Mesenteric fat pad (tissue), 1 donor: ENCODE measurements around the gene HTRA1. TPM values are rescaled to one million over a fixed set of nuclear protein-coding genes. Genes with fewer than 3 reads are reported as not detected.

Experiments
- DNase-seq: peaks from one replicate; pipeline ENCODE4 v3.0.0-alpha.2; 2020; ENCODE audit warnings: low spot score
- long read RNA-seq: library from polyadenylated mRNA; unstranded; transcript quantifications from one replicate; pipeline ENCODE4 v2.0.0, GENCODE V29; 2020
- total RNA-seq: library from RNA; stranded (reverse); fragmentation: NEBNext Ultra II Directional; extraction: Animal tissue kit (Norgen Biotek cat#: 25700); gene quantifications from one replicate; pipeline ENCODE4 v1.2.1, GENCODE V29; 2021
- donor health status: DM: yes; HTN: yes; CAD: no.

HTRA1 gene
- 191 TPM for total RNA-seq
- long read RNA-seq, transcript HTRA1-201 (9 exons, 2,120 nt), result minor isoform, 12 of 43 reads
- long read RNA-seq, transcript HTRA1-202 (6 exons, 1,214 nt), result major isoform, 13 of 43 reads
- long read RNA-seq, partial matches to known transcripts, result 16 of 43 reads
- long read RNA-seq, other reads (novel, unspliced or antisense), result 2 of 43 reads

GRCh38 chr10:122461367-122461728 lies at the start of gene HTRA1:
HTRA1 (plus strand) TSS chr10:122461553; CDS start chr10:122461653, 100 bp downstream.
- peak; percentile 92 for DNase-seq

- no peak for DNase-seq
These were observed 48.0 kb upstream of the HTRA1 start for GRCh38 chr10:122413327-122413726.

GRCh38 chr10:122417667-122418066 lies 43.7 kb upstream of the HTRA1 start:
- no peak for DNase-seq

- DNase-seq, result no peak
These were observed 42.3 kb upstream of the HTRA1 start for GRCh38 chr10:122419016-122419415.

DNA sequence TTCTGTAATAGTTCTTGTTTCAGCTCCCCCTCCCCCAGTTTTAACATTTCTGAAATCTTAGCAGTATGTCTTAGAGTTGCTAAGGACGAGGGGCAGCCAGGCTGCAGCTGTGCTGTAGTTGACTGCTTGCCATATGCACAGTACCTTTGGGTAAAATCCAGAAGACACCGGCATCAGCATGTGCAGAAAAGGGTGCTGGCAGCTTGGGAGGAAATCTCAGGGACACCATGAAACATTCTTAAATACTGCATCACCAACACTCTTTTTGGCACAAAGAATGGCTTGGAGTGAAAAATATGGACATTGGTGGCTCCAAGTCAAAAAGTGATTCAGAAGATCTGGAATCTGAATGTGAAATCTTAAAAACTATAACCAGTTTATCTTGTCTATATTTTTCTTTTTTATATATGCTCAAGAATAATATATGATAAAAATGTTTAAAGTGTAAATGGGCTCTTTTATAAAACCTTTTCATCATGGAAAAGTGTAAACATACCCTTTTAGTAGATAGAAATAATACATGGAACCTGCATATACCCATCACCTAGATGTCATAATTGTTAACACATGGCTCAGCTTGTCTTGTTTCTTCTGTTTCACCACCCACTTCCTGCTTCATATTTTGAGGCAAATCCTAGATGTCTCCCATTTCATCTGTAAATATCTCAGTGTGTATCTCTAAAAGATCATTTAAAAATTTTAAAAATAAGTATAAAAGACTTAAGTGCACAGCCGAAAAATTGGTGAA lies 41.3 kb upstream of the HTRA1 start:
- no peak for DNase-seq

- DNase-seq, result no peak
These were observed 40.7 kb upstream of the HTRA1 start for GRCh38 chr10:122420624-122421007.

DNA sequence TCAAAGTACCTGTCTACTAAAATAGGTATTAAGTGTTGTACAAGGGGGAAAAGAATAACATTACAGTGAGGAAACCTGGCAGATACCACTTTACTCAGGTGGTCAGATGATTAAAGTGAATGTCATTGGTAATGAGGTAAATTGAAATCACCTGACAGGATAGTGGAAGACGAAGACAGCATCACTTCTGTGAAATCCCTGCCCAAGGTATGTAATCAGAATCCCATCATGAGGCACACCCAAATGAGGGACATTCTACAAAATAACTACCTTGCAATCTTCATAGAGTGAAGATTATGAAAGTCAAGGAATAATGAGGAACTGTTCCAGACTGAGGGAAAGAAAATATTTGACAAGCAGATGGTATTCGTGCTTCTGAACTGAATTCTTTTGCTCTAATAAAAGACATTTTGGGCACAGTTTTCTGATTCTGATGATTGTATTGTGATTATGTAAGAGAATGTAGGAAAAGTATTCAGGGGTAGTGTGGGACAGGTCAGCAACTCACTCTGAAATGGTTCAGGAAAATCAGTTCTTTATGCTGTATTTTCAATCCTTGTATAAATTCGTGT lies 40.2 kb upstream of the HTRA1 start:
- no peak for DNase-seq

- DNase-seq, result no peak
These were observed 39.6 kb upstream of the HTRA1 start for GRCh38 chr10:122421742-122422141.

- DNase-seq, result no peak
These were observed 38.9 kb upstream of the HTRA1 start for GRCh38 chr10:122422266-122422989.

- no peak for DNase-seq
These were observed 37.3 kb upstream of the HTRA1 start for GRCh38 chr10:122424059-122424458.

- no peak for DNase-seq
These were observed 34.5 kb upstream of the HTRA1 start for GRCh38 chr10:122426829-122427228.

- no peak for DNase-seq
These were observed 34.1 kb upstream of the HTRA1 start for GRCh38 chr10:122427280-122427679.

GRCh38 chr10:122435212-122435827 lies 26.0 kb upstream of the HTRA1 start:
- DNase-seq, result no peak

- DNase-seq, result no peak
These were observed 19.4 kb upstream of the HTRA1 start for GRCh38 chr10:122441961-122442360.

DNA sequence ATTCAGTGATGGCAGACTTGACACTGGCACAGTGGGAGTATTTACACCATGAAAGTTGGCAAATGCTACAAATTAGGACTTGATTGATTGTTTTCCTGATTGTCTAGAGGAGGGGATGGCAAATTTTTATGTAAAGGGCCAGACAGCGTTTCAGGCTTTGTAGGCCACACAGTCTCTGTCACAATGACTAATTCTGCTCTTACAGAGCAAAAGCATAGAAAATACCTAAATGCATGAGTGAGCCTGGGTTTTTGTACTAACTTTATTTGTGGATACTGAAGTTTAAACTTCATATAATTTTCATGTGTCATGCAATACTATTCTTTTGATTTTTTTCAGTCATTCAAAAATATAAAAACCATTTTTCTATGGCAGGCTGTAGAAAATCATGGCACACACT lies 15.9 kb upstream of the HTRA1 start:
- no peak for DNase-seq

GRCh38 chr10:122445904-122446303 lies 15.4 kb upstream of the HTRA1 start:
- DNase-seq, result no peak

GRCh38 chr10:122446668-122447423 lies 14.5 kb upstream of the HTRA1 start:
- DNase-seq, result no peak

GRCh38 chr10:122448600-122448999 lies 12.8 kb upstream of the HTRA1 start:
- DNase-seq, result no peak

DNA sequence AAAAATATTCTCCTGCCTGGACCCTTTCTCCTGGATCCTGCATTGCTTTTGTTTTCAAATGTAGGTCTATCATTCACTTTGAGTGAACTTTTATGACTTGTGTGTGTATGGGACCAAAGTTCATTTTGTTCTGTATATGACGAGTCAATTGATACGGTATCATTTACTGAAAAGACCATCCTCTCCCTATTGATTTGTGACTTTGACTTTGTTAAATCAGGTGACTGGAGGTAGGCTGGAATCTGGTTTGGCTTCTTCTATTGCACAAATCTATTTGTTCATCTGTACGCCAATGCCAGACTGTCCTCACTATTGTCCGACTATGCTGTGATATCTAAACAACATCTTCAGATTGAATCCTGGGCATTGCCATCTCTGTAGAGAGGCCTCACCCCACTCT lies 12.2 kb upstream of the HTRA1 start:
- no peak for DNase-seq

- DNase-seq, result no peak
These were observed 10.9 kb upstream of the HTRA1 start for GRCh38 chr10:122450353-122450990.
